Suppressor macrophage treated with lipopolysaccharide for 4 hours (primary cell): ENCODE results near the gene CHRDL2.
A peak's percentile ranks its signal among the peaks of the same experiment; 100 is the strongest.
"Not testable (repeated sequence)": the region's sequence is repeated elsewhere in the genome, so short reads cannot be mapped to it uniquely, and the experiment has no call there.

Experiments
- DNase-seq: peaks from one replicate; pipeline ENCODE4 v3.0.0-alpha.2; 2020

The CHRDL2 gene, protein sequence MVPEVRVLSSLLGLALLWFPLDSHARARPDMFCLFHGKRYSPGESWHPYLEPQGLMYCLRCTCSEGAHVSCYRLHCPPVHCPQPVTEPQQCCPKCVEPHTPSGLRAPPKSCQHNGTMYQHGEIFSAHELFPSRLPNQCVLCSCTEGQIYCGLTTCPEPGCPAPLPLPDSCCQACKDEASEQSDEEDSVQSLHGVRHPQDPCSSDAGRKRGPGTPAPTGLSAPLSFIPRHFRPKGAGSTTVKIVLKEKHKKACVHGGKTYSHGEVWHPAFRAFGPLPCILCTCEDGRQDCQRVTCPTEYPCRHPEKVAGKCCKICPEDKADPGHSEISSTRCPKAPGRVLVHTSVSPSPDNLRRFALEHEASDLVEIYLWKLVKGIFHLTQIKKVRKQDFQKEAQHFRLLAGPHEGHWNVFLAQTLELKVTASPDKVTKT

DNA sequence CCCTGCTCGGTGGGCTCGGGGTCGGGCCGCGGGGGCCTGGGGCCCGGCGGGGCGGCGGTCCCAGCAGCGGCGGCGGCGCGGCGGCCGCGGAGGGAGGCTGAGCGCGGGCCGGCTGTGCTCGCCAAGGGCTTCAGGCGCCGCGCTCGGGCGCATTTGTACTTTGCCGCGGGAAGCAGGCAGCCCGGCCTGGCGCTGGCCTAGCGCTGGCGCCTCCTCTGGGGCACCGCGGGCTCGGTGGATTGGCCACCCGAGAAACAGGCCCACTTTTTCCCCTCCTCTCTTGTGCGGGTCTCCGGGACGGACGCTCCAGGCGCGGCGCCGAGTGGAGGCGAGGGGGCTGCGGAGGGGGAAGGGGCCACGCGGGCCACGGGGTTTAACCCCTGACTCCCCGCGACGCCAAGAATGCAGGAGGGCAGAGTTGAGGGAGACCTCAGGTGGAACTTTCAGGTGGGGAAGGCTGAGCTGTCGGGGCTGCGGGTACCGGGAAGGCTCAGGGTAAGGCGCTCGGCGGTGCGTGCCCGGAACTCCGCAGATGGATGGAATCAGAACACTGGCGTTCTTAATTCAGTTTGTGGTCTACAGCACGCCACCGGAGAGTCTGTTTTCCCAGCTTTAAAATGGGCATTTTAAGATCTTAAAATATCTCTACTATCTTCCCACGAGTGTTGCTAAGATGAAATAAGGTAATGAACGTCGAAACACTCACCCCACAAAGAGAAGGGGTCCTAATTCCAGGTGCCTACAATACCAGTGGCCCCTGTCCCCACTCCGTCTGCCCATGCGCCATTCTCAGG lies at the start of gene CHRDL2:
Gene CHRDL2, minus strand, starts transcription at position 126 of the 794 bp plus-strand sequence. CDS start 538 bp downstream, outside the sequence.
- DNase-seq = peak; percentile 16

DNA sequence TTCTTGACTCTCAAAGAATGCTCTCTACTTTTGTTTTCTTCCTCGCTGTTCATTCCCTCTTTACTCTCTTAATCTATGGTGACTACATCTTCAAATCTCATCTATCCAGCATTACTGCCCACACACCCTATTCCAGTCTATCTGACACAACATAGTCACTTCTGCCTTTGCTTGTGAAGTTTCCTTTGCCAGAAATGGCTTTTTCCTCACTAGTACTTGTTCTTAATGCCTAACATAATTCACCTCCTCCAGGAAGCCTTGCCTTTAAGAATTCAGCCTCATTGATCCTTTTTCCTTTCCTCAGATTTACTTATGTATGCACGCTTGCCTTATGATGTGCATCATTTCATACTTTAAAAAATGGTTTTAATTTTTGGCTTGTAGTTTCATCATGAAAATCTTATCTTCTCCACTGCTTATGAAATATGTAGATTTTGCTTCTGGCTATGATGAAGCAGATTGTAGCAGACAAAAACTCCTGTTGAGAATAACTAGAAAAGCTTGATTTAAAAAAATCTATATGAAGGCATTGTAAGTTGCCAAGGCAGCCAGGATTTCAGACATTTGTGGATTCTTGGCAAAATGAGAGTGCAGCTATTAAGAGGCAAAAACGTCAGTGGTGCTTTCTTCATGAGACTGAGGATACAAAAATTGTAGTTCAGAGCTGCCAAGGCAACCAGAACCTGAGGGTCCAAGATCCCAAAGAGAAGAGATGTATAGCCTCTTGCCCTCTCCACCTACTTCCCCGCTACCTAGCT lies 49.2 kb upstream of the CHRDL2 start:
- peak; percentile 39 for DNase-seq

DNA sequence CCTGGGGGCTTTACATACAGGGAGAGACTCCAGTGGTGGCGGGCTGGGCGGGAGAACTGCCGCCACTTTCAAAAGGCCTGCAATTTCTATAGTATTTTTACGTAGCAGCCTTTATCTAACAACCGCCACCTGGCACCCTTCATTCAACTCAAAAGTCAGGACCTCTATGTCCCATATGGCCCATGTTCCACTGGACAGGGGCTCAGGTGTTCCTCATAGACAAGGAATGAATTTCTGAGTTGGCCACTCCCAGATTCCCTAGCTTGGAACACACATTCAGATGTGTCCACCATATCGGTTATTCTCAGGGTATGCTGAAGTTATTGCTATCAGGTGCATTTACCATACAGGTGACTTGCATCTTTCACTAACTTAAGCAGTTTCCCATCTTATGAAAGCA lies 47.4 kb upstream of the CHRDL2 start:
- DNase-seq = no peak

DNA sequence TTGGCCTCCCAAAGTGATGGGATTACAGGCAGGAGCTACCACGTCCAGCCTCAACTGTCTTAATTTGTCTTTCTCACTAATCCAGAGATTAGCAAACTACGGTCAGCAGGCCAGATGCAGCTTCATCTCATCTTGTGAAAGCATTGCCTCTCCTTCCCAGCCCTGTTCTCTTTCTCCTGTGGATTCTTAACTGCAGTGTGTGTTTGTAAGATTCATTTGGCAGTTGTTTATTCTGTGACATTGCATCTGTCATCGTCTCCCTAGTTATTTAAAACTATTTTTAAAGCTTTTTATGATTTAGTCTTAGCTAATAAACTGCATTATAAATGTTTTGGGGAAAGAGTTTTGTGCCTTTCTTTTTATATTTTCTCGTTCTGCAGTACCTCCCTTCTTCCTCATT lies 46.7 kb upstream of the CHRDL2 start:
- DNase-seq = no peak

DNA sequence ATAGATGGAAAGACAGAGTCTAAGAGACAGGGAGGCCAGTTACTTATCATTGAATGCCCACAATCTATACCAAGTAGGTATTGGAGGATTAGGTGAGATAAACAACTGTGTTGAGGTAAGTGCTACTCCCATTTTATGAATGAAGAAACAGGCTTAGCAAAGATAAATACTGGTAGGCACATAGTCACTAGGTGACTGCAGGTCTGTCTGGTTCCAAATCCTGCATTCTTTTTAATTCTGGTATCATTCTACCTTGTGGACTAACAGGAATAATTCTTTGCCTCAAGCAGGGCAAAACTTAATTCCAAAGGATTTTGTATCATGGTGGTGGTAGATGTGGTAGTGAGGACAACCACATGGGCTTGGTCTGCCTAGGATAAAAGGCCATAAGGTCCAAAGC lies 45.8 kb upstream of the CHRDL2 start:
- no peak for DNase-seq

DNA sequence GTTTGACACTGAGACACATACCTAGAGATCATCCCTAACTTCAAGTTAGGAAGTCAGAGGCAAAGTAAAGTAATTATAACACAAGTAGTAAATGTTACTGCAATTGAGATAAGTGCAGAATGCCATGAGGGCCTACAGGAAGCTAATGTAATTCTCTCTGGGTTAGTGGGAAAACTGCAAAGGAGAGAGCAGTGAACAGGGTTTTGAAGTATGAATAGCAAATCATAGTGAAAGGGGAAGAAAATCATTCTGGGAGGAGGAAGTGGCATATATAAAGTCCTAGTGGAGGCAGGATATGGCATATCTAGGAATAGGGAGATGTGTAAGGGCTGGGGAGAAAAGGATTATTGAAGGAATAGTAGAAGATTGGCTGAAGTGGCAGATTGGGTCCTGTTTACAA lies 45.3 kb upstream of the CHRDL2 start:
- DNase-seq = peak; percentile 56

DNA sequence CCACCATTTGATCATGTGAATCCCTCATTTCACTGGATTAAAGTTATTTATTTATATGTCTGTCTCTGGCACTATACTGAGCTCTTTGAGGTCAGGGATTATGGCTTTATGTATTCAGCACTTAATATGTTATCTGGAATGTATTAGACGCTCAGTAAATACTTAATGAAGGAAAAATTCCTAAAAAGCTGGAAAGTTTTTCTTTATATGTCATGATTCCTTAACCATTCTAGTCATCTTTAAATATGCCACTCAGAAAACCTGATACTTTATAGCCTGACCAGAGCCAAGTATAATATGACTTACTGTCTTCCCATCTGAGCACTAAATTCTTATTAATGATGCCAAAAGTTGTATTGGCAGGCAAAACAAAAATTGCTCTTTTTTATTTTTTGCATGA lies 44.5 kb upstream of the CHRDL2 start:
- DNase-seq = no peak

DNA sequence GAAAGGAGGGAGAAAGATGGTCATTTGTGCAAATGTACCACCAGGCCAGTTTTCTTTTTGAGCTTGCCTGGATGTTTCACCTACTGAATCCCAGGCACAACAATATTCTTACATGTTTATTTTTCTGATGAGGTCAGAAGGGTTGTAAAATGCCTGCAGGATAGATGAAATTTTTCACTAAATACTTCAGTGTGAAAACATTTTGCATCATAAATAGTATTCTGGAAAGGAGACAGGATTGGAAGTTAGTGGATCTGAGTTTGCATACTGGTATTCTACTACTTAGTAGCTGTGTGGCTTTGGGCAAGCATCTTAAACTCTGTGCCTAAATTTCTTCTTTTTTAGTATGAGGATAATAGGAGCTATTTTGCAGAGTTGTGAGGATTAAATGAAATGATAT lies 42.2 kb upstream of the CHRDL2 start:
- no peak for DNase-seq

DNA sequence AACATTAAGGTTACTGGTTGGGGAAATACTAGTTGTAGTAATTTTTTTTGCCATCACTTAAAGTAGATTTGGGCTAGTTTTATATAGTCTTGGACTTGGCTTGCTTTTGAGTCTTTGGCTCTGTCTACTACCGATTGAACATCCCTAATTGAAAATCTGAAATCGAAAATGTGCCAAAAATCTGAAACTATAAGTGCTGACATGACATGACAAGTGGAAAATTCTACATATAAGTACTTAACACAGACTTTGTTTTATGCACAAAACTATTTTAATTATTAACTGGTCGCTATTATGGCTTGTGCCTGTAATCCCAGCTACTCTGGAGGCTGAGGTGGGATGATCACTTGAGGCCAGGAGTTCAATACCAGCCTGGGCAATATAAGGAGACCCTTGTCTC lies 39.9 kb upstream of the CHRDL2 start:
- no peak for DNase-seq

DNA sequence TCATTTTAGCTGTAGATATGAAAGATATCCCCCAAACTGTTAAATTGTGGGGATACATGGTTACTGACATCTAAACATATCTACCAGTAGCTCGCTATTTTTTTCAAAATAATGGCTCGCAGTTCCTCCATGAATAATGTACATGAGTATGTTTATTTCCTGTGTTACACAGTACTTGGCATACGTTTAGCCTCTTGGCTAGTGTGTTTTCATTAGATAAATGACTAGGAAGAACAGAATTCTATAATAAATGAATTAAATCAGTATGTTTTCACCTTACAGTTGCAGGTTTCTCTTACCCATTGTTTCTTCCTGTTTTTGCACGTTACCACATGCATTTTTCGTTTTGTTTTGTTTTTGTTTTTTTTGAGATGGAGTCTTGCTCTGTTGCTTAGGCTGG lies 39.2 kb upstream of the CHRDL2 start:
- no peak for DNase-seq

DNA sequence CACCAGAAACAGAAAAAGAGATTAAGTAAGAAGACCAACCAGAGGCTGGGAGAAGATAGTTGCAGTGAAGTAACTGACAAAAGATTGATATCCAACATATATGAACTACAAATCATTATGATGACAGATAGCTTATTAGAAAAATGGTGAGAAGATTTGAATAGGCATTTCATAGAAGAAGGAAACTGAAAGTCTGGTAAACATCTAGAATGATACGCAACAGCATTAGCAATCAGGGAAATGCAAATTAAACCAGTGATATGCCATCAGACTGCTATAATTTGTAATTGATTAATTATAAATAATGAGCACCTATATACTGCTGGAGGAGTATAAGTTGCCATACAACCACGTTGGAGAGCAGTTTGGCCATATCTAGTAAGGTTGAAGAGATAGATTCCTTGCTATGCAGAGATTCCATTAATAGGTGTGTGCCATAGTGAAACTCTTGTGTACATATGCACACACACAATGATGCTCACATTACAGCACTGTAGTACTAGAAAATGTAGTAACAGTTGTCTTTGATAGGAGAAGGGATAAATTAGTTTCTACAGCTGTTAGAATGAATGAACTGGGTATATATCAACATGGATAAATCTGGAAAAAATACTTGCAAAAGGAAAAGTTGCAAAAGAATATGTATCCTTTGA lies 38.0 kb upstream of the CHRDL2 start:
- DNase-seq = peak; percentile 18

DNA sequence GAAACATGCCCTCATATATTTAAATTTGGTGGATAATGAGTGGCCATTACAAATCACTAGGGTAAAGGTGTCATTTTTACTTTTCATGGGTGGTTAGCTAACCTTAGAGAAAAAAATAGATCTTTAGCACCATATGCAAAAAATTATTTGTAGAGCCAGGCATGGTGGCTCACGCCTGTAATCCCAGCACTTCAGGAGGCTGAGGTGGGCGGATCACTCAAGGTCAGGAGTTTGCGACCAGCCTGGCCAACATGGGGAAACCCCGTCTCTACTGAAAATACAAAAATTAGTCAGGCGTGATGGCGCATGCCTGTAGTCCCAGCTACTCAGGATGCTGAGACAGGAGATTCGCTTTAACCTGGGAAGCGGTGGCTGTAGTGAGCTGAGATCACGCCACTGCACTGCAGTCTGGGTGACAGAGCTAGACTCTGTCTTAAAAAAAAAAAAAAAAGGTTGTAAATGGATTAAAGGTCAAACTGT lies 37.0 kb upstream of the CHRDL2 start:
- DNase-seq = peak; percentile 28

DNA sequence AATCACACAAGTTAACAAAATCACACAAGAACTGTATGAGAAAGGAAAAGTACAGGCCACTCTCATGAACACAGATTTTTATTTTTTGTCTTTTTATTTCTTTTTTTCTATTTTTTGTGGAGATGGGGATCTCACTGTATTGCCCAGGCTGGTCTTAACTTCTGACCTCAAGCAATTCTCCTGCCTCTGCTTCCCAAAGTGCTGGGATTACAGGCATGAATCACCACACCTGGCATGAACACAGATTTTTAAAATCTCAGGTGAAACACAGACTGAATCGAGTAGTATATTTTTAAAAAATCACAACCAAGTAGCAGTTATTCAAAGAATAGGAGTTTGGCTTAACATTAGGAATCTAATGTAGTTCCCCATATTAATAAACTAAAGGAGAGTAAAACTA lies 35.7 kb upstream of the CHRDL2 start:
- no peak for DNase-seq

DNA sequence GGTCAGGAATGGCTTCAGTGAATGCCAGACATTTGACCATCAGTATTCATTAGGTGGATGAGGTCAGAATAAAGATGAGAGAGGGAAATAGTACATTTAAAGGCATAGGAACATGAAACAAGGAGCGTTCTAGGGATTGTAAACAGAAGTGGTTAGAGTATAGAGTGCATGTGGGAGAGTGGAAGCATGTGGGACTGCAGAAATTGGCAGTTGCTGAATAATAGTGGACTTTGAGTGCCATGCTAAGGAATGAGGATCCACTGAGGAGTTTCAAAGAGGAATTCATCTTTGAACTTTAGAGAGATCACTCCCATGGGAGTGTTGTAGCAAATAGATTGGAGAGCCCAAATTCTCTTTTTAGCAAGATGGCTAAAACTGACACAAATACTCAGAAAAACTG lies 25.3 kb upstream of the CHRDL2 start:
- DNase-seq = no peak

DNA sequence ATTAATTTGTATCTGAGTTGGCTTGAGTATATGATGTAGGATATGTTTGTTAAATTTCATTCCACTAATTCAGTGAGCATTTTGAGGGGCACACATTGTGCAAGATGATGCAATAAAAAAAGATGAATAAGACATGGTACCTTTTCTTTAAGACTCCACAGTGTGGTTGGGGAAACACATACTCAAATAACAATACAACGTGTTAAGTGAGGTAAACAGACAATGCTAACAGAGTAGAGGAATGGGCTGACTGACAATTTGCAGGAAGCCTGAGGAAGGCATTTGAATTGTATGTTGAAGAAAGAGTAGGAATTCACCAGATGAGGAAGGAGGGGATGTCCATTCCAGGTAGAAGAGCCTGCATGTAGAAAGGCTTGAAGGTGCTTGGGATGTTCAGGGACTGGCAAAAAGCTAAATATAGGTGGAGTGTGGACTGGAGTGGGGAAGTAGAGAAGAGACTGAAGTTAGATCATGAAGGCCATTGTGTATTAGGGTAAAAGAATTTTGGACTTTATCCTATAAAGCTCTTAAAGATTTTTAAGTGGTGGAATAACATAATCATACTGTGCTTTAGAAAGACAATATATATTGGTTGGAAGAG lies 24.3 kb upstream of the CHRDL2 start:
- DNase-seq = no peak

DNA sequence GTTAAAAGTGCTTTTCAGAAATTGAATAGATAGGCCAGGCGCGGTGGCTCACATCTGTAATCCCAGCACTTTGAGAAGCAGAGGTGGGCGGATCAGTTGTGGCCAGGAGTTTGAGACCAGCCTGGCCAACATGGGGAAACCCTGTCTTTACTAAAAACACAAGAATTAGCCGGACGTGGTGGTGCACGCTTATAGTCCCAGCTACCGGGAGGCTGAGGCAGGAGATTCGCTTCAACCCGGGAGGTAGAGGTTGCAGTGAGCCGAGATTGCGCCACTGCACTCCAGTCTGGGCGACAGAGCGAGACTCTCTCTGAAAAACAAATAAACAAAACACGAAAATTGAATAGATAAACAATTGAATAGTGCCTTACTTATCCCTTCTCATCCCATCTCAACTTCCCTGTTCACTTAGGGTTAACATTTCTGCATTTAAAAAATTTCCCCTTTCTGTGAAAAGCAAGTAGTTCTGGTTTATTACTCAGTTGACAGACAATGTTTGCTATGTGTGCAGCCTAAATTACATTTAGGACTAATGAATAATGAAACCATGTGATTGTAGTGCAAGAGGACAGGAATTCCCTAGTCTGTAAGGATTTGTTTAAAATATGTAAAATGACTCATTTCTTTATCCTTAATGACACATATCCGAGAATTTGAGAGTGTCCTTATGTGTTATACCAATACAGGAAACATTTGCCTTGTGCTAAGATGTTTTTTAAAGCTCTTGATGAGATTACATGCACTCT lies 23.5 kb upstream of the CHRDL2 start:
- DNase-seq = peak; percentile 88

DNA sequence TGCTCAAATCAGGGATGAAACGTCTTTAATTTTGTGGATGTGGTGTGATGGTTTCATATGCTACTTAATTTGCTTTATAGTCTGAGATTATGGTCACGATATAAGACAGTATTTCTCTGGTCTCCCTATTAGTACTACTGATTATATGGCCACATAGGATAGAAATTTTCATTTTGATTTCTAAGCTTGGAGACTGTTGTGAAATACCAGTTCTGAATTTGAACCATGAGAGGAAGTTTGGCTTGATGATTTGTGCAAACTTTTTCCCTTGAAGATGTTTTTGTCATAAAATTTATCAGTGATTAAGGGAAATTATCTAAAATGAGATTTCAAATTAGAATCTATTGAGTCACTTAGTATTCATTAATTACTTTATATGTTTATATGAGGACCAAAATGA lies 20.1 kb upstream of the CHRDL2 start:
- peak; percentile 37 for DNase-seq

DNA sequence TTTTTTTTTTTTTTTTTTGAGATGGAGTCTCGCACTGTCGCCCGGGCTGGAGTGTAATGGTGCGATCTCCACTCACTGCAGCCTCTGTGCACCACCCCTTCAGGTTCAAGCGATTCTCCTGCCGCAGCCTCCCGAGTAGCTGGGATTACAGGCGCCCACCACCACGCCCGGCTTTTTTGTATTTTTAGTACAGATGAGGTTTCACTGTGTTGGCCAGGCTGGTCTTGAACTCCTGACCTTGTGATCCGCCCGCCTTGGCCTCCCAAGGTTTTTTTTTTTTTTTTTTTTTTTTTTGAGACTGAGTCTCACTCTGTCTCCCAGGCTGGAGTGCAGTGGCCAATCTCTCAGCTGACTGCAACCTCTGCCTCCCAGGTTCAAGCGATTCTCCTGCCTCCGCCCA lies 19.4 kb upstream of the CHRDL2 start:
- not testable (repeated sequence) for DNase-seq

DNA sequence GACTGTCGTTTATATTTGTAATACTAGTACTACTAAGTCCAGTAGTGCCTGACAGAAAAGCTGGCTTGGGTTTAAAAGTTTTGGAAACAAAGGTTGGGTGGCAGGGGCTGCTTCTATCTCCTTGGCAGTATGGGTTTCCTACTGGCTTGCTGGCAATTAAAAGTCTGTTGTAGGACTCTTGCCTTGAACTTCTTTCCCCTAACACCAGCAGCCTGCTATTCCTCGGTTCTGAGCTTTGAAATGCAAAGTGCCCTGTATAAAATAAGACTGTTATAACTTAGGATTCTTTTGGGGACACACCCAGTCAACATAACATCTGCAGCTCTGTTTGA lies 18.7 kb upstream of the CHRDL2 start:
- no peak for DNase-seq

DNA sequence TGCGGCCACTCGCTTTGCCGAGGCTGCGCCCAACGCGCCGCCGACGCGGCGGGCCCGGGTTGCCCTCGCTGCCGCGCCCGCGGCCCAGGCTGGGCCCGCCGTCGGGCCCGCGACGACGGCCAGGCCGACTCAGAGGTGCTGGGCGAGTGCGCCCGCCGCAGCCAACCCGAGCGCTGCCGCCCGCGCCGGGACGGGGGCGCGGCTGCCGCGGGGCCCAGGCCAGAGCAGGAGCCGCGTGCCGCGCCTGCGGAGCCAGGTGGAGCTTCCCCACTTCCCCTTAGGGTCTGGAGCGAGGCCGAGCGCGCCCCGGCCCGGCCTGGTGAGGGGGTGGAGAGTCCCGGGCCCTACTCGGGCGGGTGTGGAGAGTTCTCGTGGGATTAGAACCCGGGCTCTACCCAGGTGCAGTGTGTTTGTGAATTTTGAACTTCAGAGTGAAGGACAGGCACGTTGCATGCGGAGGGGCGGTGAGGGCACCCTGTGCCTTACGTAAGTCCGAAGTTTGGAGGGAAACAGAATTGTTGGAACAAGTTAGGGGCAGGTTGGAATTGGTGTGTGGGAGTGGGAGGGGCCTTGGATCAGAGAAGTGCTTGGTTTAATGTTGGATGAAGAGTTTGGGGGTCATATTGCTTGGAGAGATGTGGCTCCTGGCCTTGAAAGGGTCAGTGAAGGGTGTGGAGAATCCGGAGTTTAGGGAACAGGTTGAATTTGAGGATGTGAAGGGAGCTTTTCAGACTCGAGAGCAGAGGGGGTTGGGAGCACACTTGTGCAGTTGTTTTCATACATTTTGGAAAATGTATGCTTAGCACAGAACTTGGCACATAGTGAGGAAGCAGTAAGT lies 18.1 kb upstream of the CHRDL2 start:
- DNase-seq = peak; percentile 67
